ENCODE results near the gene LTBP1.
"Not testable (repeated sequence)": the region's sequence is repeated elsewhere in the genome, so short reads cannot be mapped to it uniquely, and the experiment has no call there.

Gene LTBP1

GRCh38 chr2:33038230-33038629 lies 91.5 kb downstream of the LTBP1 start:
- no peak for DNase-seq (ENCODE audit: low read depth in 2 of 3, low spot score in 2 of 3)

- no peak for DNase-seq (ENCODE audit: low read depth in 2 of 3, low spot score in 2 of 3)
These were observed 92.0 kb downstream of the LTBP1 start for GRCh38 chr2:33038799-33039198.

- no peak for DNase-seq (ENCODE audit: low read depth in 2 of 3, low spot score in 2 of 3)
These were observed 93.8 kb downstream of the LTBP1 start for GRCh38 chr2:33040541-33040940.

GRCh38 chr2:33042265-33042664 lies 95.5 kb downstream of the LTBP1 start:
- DNase-seq (ENCODE audit: low read depth in 2 of 3, low spot score in 2 of 3) = no peak

- no peak for DNase-seq (ENCODE audit: low read depth in 2 of 3, low spot score in 2 of 3)
These were observed 96.1 kb downstream of the LTBP1 start for GRCh38 chr2:33042819-33043218.

GRCh38 chr2:33047939-33048338 lies 101.2 kb downstream of the LTBP1 start:
- DNase-seq (ENCODE audit: low read depth in 2 of 3, low spot score in 2 of 3) = no peak

GRCh38 chr2:33051586-33052360 lies 105.0 kb downstream of the LTBP1 start:
- DNase-seq (ENCODE audit: low read depth in 2 of 3, low spot score in 2 of 3) = no peak

GRCh38 chr2:33052361-33052735 lies 105.6 kb downstream of the LTBP1 start:
- DNase-seq (ENCODE audit: low read depth in 2 of 3, low spot score in 2 of 3) = no peak

- not testable (repeated sequence) for DNase-seq (ENCODE audit: low read depth in 2 of 3, low spot score in 2 of 3)
These were observed 106.0 kb downstream of the LTBP1 start for GRCh38 chr2:33052795-33053194.

- DNase-seq (ENCODE audit: low read depth in 2 of 3, low spot score in 2 of 3) = no peak
These were observed 109.4 kb downstream of the LTBP1 start for GRCh38 chr2:33056170-33056569.

- not testable (repeated sequence) for DNase-seq (ENCODE audit: low read depth in 2 of 3, low spot score in 2 of 3)
These were observed 110.7 kb downstream of the LTBP1 start for GRCh38 chr2:33057307-33058028.

GRCh38 chr2:33058716-33059470 lies 112.1 kb downstream of the LTBP1 start:
- DNase-seq (ENCODE audit: low read depth in 2 of 3, low spot score in 2 of 3) = no peak

GRCh38 chr2:33059471-33060156 lies 112.9 kb downstream of the LTBP1 start:
- no peak for DNase-seq (ENCODE audit: low read depth in 2 of 3, low spot score in 2 of 3)

- DNase-seq (ENCODE audit: low read depth in 2 of 3, low spot score in 2 of 3) = no peak
These were observed 113.7 kb downstream of the LTBP1 start for GRCh38 chr2:33060405-33060804.

- no peak for DNase-seq (ENCODE audit: low read depth in 2 of 3, low spot score in 2 of 3)
These were observed 116.0 kb downstream of the LTBP1 start for GRCh38 chr2:33062665-33063250.

GRCh38 chr2:33064349-33064801 lies 117.6 kb downstream of the LTBP1 start:
- DNase-seq (ENCODE audit: low read depth in 2 of 3, low spot score in 2 of 3) = no peak

GRCh38 chr2:33067598-33067997 lies 120.8 kb downstream of the LTBP1 start:
- DNase-seq (ENCODE audit: low read depth in 2 of 3, low spot score in 2 of 3) = no peak

GRCh38 chr2:33068261-33068660 lies 121.5 kb downstream of the LTBP1 start:
- DNase-seq (ENCODE audit: low read depth in 2 of 3, low spot score in 2 of 3) = no peak

- peak in 2 of 3 experiments; percentile 3 to 34 for DNase-seq (ENCODE audit: low read depth in 2 of 3, low spot score in 2 of 3)
These were observed 123.3 kb downstream of the LTBP1 start for GRCh38 chr2:33069894-33070651.

- no peak for DNase-seq (ENCODE audit: low read depth in 2 of 3, low spot score in 2 of 3)
These were observed 124.8 kb downstream of the LTBP1 start for GRCh38 chr2:33071591-33071990.
